Ovary (tissue), 3 donors: ENCODE measurements around the gene ZNF277.

ENCODE experiments used
- POLR2A ChIP-seq: fragments of 450-650 bp; IDR thresholded peaks from one replicate; pipeline ENCODE4 v1.6.1; 2017; ENCODE audit warnings: antibody characterized with exemption, mild to moderate bottlenecking, moderate library complexity
- TF ChIP-seq, protein P1 (sequence below), 3 donors: fragments of 450-650 bp in 2 of 3; fragments of 200-600 bp in 1 of 3; IDR thresholded peaks; one replicate each; pipeline versions ENCODE4 v1.5.1 to v1.8.0; 2016 to 2022; ENCODE audit warnings: antibody characterized with exemption in 3 of 3, mild to moderate bottlenecking in 1 of 3
- donor health status: DM: no; HTN: no; CAD: no.

DNA sequence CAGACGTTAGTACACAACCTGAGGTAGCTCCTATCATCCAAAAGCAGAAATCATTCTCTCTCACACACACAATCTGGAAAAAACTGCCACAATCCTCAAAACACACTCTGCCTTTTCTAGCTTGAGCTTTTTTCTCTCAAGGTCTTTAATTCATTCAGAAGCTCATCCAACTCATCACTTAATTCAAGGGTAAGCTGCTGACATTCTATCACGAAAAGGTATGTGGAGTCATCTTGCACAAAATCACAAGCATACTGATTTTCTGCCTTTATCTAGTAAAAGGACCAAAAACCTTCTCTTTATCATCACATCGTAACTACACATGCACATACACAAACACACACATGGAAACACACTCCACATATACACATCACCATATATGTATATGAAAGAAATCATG is 32.3 kb upstream of the ZNF277 start:
- TF ChIP-seq POLR2A, result no peak
- TF ChIP-seq, protein P1, sequence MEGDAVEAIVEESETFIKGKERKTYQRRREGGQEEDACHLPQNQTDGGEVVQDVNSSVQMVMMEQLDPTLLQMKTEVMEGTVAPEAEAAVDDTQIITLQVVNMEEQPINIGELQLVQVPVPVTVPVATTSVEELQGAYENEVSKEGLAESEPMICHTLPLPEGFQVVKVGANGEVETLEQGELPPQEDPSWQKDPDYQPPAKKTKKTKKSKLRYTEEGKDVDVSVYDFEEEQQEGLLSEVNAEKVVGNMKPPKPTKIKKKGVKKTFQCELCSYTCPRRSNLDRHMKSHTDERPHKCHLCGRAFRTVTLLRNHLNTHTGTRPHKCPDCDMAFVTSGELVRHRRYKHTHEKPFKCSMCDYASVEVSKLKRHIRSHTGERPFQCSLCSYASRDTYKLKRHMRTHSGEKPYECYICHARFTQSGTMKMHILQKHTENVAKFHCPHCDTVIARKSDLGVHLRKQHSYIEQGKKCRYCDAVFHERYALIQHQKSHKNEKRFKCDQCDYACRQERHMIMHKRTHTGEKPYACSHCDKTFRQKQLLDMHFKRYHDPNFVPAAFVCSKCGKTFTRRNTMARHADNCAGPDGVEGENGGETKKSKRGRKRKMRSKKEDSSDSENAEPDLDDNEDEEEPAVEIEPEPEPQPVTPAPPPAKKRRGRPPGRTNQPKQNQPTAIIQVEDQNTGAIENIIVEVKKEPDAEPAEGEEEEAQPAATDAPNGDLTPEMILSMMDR (IDR thresholded peaks at IDR 0.05), result no peak
